Measurements from ENCODE around the gene ZBTB40. TPM values are rescaled to one million over a fixed set of nuclear protein-coding genes. Genes with fewer than 3 reads are reported as not detected.

ZBTB40 gene
- total RNA-seq, 1 donor from 2014 or later, result 18.3 TPM

DNA sequence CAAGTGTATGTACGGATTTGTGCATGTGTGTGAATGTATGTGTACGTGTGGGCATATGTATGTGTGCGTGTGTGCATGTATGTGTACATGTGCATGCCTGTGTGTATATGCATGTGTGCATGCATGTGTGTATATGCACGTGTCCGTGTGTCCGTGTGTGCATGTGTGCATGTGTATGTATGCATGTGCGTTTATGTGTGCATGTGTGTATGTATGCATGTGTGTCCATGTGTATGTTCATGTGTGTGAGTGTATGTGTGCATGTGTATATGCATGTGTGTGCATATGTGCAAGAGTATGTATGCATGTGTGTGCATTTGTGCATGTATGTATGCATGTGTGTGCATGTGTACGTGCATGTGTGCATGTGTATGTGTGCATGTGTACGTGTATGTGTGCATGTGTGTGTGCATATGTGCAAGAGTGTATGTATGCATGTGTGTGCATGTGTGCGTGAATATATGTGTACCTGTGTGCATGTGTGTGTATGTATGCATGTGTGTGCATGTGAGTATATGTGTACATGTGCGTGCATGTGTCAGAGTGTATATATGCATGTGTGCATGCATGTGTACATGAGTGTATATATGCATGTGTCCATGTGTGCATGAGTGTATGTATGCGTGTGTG is 127.2 kb downstream of the ZBTB40 start:
- intact Hi-C loops (cut with micrococcal nuclease), result no loop called here

DNA sequence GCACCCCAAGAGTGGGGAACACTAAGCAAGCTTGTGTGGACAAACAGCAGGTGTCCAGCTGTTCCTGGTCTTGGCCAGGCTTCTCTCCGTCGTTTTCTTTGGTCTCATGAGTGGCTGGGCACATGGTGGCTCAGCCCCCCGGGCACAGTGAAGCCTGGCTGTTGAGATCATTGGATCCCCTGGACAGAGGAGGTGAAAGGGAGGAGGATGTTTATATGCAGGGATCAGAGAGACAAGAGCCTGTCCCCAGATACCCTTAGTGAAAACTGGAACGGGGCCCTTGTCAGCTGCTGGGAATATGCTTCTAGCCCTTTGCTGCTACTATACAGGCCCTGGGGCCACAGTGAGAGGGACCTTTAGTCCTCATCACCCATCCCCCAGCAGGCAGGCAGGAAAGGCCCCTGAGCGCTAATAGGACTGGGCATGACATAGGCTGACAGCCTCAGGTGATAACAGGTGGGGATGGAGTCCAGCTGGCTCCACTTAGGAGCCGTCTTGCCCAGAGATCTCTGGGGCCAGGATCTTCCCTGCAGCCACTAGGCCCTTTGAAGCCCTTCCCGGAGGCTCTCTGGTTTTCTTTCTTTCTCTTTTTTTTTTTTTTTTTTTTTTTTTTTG is 128.0 kb downstream of the ZBTB40 start:
- intact Hi-C loops (cut with micrococcal nuclease), result no loop called here

Other genes starting within 250 kb of the ZBTB40 start
- not detected in 2 replicates for gene EPHA8, start 111.6 kb downstream of the ZBTB40 start, total RNA-seq
- not detected in 2 replicates for gene C1QA, start 184.8 kb downstream of the ZBTB40 start, total RNA-seq
- not detected in 2 replicates for gene C1QC, start 191.8 kb downstream of the ZBTB40 start, total RNA-seq
- not detected in 2 replicates for gene C1QB, start 201.4 kb downstream of the ZBTB40 start, total RNA-seq

Measured in T-helper 2 cell treated with Interferon-gamma antibody and Interleukin-4, amounts not matched to agents 100 ng/mL and 5 ng/mL, for 36 hours (primary cell).